NCI-H82 treated with DMSO at 0.1 percent for 48 hours (cell line): Measurements from ENCODE around the gene HLA-F.
A peak's percentile ranks its signal among the peaks of the same experiment; 100 is the strongest.

Experiments used
- DNase-seq: peaks from one replicate; lab custom pipeline; 2025; ENCODE audit not compliant: unreplicated experiment; lab: John Stamatoyannopoulos, UW

The HLA-F gene

DNA sequence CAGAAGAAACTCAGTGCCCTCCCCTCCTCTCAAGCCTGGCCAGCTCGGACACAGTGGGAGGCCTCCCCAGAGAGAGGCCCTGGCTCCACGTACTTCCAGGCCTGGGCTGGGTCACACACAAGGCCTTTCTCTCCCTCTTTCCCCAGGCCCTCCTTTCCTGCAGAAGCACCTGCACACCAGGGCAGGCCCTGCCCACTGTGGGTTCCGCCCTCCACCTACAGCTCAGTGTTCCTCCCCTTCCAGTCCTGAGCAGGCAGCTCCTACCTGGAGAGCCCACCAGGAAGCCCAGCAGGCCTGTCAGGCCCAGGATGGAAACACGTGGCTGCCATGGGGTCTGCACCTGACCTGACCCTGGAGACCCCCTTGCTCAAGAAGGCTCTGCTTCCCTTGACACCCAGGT is 18.9 kb downstream of the HLA-F start:
- no peak for DNase-seq

DNA sequence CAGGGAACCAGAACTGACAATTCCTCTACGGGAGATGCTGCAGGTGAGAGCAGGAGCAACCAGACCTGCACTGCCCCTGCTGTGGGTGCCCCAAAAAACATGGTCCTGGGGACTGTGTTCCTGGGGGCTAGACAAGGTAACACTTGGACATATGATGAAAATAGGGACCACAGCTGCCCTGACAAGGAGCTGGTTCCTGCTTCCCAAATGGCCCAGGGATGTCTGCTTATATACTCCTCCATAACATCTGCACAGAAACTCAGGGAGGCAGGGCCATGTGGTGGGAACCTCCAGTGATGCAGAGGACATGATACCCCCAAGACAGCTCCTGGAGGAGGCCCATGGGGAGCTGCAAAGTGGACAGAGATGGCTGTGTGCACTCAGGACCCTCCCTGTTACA is 19.8 kb downstream of the HLA-F start:
- no peak for DNase-seq

DNA sequence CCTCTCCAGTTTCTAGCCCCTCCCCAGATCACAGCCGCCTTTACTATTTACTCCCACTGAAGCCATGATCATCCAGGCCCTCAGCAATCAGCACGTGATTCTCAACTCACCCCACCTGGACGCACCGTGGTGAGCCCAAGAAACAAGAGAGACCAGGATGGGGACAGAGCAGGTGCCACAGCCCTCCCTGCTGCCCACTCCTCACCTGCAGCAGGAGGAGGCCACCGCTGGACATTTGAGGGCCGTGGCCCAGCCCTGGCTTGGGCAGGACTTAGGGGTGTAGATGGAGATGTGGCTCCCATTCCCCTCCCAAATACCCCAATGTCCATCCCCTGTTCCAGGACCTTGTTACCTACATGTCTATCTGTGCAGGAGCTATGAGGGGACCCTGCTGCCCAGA is 20.3 kb downstream of the HLA-F start:
- DNase-seq = no peak

DNA sequence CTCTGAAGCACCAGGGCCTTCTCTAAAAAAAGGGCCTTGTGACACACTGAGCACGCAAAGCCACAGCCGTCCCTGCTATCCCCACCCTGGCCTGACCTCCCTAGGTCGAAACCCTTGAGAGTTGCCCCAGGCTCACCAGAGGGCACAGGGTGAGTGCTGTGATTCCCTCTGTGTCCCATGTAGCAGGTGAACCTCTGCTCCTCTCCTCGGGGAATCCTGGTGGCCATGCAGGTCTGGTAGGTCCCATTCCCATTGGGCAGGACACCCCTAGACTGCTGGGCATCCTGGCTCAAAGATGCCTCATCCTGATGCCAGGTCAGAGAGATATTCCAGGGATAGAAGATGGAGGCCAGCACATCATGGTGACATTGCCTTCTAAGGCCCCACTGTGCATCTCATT is 20.9 kb downstream of the HLA-F start:
- no peak for DNase-seq

DNA sequence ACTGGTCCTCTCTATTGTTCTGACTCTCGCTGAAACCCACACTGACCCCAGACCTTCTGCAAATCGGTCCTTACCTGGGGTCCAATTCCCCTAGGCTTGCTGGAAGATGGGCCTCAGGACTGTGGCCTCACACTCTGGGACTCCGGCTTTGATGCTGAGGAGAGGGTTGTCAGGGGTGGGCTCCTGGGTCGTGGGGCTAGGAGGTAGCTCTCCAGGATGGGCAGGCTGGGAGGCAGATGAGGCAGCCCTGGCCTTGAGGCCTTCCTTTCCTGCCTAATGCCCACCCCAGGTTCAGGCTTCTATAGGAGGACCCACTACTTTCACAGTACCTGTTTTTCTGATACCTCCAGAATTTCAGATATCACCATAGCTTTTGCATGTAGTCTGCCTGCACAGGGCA is 21.4 kb downstream of the HLA-F start:
- DNase-seq = no peak

DNA sequence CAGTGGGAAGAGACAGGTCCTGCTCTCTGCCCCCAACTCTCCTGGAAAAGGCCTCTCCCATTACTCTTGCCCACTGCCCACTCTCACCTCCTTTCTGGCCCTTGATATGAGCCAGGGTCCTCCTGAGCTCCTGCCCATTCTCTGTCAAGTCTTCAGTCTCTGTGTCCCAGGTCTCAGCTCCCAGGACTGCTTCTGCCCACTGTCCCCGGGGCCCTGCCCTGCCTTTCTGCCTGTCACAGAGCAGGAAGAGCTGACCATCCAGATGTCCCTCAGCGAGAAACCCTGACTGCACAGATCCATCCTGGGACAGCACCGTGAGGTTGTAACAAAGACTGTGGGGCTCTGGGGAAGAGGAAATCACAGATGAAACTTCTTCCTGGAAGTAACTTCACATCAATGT is 22.2 kb downstream of the HLA-F start:
- no peak for DNase-seq

DNA sequence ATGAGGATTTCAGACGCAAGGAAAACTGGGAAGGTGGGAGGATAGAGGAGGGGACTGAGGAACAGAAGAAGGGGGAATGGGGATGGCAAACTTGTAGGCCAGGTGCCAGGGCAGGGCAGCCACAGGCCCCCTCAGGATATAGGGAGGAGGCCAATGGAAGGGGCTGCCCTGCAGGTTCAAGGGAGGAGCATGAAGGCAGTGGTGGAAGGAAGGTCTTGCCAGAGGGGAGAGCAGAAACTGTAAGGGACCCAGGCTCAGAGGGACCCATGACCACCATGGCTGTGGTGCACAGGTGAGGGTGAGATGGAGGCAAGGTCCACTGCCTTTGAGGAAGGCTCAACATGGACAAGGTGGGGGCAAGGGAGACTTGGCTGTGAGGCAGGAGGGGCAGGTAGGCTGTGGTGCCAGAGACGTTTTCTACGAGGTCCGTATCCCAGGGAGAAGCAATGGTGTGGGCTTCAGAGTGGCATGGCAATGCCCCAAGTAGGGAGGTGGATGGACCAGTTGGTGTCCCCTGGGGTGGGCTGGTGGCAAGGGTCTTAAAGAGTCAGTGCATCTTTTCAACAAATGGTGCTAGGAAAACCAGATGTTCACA is 22.7 kb downstream of the HLA-F start:
- DNase-seq = no peak

DNA sequence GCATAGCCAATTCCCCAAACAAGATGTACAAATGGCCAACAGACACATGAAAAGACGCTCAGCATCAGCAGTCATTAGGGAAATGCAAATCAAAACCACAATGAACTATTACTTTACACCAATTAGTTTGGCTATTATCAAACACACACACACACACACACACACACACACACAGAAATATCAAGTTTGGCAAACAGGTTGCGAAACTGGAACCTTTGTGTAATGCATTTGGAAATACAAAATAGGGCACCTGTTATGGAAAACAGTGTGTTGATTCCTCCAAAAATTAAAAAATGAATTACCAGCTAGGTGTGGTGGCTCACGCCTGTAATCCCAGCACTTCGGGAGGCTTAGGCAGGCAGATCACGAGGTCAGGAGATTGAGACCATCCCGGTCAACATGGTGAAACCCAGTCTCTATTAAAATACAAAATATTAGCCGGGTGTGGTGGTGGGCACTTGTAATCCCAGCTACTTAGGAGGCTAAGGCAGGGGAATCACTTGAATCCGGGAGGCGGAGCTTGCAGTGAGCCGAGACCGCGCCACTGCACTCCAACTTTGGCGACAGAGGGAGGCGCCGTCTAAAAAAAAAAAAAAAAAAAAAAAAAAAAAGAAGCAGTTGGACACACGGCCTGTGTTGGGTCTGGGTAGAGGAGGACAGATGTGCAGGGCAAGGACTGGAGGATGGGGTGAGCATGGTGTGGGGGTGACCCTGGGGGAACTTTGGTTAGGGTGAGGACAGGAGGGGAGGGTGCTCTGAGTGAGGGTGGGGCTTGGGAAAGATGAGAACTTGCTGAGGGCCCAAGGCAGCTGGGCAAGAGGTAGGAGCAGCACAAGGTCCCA is 23.8 kb downstream of the HLA-F start:
- DNase-seq = no peak

DNA sequence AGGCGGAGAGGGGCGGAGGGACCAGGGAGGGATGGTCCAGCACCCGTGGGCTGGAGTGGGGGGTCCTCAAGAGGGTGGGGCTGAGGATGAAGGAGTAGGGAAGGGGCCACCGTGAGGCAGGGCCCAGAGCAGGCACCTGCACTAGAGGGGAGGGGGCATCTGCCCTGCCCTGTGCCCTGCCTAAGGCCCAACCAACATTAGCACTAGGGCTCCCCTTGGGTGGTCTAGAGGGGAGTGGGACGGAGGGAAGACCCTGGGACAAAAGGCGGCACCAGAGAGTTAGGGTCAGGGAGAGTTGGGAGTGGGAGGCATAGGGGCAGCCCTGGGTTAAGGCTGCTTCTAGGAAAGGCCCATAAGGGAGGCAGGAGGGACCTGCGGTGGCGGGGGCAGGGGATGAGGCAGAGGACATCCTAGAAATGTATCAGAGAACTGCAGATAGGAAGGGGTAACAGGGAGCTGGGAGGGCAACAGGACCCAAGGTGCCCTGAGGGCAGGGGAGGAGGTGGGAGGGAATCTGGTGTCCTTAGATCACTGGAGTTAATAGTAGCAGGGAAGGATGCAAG is 24.5 kb downstream of the HLA-F start:
- DNase-seq = no peak

DNA sequence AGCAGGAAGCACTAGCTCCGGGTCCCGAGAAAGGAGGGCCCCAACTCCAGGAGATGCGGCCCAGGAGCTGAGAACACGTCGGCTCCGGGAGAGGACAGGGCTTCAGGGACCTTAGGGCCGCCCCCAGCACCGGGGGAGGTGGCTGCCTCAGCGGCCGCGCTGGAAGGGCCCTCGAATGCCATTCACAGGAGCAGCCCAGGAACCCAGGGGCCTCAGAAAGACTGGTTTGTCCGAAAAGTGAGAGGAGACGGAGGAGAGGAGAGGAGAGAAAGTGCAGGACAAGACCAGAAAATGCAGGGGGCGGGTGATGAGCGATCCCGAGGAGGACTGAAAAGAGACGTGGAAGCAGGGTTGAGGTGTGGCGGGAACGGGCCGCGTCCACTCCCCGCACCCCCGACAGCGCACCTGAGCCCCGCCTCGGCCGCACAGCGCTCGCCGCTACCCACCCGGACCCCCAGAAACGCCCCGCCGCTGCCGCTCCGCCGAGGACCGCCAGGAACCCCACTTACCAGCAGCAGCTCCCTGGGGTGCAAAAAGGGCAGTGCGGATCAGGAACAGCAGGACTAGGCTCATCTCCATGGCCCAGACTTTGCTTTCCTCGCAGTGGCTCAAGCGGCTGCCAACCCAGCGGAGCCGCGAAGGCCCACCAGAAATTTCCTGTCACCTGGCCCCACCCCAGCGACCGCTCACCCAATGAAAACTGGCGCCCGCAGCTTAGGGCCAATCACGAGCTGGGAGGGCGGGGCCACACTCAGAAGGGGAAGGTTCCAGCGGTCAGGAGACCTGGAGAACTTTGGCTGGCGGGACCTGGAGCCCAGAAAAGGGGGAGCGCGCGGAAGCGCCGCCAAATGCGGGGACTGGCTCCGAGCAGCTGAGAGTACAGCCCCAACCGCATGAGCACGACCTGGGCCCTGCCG is 25.4 kb downstream of the HLA-F start:
- DNase-seq = peak; percentile 55

DNA sequence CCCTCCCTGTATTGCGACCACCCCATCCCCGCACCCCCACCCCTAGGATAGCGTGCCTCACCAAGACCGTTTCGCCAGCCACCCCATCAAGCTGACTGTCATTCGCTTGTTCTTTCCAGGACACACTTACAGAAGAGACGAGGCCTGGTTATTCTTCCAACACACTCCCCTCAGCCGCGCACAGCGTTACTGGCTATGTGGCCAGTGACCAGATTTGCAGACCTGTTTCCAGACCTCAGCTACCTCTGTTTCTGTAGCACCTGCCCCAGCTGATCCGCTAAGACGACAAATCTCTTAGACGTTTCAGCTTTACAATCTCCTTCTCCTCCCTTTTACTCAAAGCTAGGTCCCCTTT is 26.1 kb downstream of the HLA-F start:
- no peak for DNase-seq

DNA sequence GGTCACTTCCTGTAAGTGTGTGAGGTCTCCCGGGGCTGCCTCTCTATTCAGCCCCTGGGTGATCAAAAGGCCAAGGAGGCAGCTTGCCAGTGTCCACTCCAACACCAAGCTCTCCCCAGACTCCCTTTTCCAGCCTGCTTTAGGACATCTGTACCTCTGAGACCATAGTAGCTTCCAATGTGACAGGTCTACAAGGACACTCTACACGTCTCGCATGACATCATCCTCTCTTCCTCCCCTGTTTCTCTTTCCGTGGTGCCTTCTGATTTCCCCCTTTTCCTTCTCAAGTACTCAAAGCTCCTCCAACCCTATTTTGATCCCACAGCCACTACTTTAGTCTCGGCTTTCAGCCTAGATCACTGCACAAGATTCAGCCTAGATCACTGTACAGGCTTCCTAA is 26.4 kb downstream of the HLA-F start:
- no peak for DNase-seq

DNA sequence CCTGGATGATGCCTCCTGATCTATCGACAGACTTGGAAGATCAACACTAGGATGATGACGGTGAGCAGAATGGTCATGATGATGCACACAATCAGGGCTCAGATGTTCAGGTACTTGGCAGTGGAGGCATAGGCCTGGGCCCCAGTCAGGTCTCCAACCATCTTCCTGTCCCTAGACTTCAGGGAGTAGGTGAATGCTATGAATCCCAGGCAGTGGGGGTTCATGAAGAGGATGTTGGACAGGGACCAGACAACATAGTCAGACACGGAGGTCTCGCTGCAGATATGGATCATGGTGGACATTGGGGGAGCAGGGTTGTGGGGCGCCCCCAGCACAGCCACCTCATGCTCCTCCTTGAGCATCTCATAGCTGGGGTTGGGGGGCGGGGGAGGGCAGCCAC is 27.5 kb downstream of the HLA-F start:
- no peak for DNase-seq

DNA sequence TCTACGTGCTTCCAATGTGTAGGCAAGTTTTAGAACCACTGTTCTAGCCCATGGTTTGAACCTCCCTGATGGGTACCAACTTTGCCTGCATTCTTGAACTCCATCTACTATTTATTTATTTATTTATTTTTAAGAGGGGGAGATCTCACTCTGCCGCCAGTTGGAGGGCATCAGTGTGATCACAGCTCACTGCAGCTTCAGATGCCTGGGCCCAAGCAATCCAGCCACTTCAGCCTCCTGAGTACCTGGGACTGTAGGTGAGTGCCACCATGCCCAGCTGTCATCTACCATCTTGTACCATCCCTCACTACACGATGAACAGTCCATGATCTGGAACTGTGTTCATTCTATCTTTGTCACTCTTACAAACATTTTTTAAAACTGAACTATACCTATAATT is 28.2 kb downstream of the HLA-F start:
- DNase-seq = no peak

DNA sequence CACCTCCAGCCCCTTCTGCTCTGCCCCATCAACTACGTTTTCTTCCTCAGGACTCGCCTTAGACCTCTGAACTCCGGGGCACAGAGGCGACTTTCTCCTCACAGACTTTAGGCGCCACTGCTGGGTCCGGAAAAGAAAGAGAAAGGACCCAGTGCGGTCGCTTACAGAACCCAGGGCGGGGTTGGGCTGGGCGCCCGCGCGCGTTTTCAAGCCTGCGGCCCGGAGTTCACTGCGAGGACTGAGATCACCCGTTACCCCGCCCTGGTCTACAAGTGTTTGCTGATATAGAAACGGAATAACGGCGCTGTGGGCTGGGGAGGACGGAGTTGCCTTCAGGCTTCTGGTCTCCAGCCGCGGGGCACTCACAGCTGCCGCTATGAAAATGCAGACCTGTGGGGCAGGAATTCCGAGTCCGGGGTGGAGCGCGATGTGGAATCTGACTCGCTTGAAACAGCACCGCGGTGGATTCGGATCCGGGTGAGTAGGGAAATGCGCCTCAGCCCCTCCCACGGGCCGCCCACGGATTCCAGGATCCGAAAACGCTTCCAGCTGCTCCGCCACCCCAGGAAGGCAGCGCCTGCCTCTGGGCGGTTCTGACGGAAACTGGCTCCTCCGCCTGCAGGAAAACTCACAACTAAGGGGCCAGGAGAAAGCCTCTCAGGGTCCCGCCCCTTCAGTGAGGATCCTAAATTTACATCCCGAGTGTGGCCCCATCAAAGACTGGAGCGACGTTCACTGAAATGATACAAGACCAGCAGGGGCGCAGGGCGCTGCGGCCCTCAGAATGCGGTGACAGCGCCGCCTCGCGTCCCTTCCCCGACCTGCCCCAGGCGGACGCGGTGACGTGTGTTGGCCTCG is 29.4 kb downstream of the HLA-F start:
- DNase-seq = peak; percentile 61

DNA sequence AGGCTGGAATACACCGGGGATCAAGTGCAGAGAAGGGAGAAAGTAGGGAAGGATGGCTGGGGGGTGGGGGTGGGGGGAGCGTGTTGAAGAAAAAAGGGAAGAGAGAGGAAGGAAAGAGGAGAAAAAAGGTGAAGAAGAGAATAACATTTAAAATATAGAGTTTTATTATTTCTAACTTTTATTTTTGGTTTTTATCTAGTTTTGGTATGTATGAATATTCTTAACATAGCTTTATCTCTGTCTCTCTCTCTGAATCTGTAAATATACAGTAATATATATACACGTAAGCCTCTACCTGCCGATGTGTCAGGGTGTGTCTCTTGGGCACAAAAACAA is 30.0 kb downstream of the HLA-F start:
- no peak for DNase-seq

DNA sequence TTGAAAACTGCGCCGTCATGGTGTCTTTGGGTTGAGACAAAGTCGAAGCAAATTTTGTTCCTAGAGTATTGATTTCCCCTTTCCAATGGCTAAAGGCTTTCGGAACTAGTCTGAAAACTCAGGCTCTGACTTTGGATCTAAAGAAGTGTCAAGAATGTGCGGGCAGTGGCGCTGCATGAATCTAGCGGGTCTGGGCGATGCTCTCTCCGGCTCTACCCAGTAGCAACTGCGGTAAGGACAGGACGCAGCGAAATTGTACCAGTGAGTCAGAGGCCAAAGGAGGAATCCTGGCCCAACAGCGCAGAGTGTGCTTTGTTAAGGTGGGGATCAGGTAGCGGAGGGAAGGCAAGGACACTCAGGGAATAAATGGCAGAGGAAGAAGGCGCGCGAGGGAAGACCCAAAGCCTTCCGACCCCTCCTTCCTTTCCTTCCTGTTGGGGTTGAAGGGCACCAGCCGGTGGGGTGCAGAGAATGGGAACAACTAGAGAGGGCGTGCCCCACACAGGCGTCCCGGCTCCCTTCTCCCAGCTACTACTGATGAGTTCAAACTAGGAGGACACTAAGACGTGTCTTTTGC is 32.1 kb downstream of the HLA-F start:
- no peak for DNase-seq

DNA sequence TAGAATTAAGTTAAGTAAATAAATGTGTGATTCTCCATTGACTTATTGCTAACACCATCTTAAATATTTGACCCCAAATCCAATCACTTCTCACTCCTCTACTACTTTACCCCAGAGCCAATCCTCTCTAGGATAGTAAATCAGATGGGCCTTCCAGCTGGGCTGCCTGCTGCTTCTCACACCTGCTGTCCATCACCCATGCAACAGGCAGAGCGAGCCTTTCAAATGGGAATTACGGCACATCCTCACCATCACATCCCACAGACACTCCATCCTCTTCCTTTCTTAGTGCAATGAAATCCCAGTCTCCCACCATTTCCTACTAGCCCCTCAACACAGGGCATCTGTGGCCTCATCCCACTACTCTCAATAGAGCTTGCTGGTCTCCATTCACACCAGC is 34.0 kb downstream of the HLA-F start:
- peak; percentile 15 for DNase-seq

DNA sequence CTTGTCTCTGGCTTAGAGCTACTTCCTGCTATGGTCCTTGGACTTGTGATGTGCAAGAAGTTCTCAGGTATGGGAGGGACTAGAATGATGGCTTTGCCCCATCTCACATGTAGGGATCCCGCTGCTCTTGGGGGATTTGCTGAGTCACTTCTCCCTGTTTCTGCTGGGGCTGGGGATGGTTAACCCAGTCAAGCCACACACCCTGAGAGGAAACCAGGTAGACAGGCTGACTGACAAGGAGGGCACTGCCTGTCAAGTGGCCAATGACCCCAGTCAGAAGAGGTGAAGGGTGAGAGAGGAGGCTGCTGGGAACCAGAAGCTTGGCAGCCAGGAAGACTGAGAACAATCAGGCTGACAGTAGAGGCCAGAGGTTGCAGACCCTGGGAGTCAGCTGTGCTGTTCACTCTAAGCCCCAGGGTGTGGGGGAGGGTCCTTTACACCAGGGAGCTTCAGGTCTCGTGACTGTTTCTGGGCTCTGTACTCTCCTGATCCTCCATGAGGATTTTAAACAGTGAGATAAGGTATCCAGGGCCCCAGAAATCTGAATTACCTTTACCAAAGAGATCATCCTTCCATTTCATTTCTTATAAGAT is 34.6 kb downstream of the HLA-F start:
- DNase-seq = no peak

DNA sequence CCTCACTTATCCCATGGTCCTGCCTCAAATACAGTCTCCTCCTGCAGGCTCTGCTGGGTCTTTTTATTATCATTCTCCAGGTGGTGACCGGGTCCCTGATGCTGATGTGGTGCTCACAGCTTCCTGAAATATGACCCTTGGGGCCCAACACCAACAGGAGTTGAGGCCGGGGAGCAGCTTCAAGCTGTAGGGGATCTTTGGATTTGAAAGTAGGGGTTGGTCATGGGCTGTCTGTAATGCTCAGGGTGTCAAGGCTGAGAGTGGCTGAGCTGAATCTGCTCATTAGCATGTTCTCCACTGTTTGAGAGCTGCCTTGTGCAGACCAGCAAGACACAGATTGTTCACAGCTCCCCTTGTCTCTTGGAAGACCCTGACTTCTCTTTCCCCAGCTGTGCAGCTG is 35.5 kb downstream of the HLA-F start:
- DNase-seq = no peak
